GM10266 (cell line): Measurements from ENCODE around the gene ICAM3.

ENCODE experiments used
- DNase-seq: peaks from one replicate; pipeline ENCODE4 v3.0.0; 2012; ENCODE audit errors: extremely low spot score
- CTCF ChIP-seq: IDR thresholded peaks from 2 replicates; pipeline ENCODE4 v1.5.1; 2012; ENCODE audit warnings: mild to moderate bottlenecking, low read depth; ENCODE audit not compliant: control insufficient read depth, insufficient read depth; ENCODE audit errors: missing control alignments

Gene ICAM3

GRCh38 chr19:10288662-10289166 lies 50.7 kb downstream of the ICAM3 start:
- no peak for TF ChIP-seq CTCF
- peak; percentile 84 for DNase-seq

- no peak for DNase-seq
- no peak for TF ChIP-seq CTCF
Observed at GRCh38 chr19:10286803-10287737, 52.4 kb downstream of the ICAM3 start, which contains the start of gene ICAM4. Gene ICAM4, plus strand, starts transcription at chr19:10286955. Its CDS starts 58 bp downstream, at chr19:10287013.

GRCh38 chr19:10285393-10285792 lies 54.0 kb downstream of the ICAM3 start:
- no peak for TF ChIP-seq CTCF
- DNase-seq, result no peak

GRCh38 chr19:10284960-10285278 lies 54.5 kb downstream of the ICAM3 start:
- no peak for TF ChIP-seq CTCF
- DNase-seq, result no peak

- TF ChIP-seq CTCF, result no peak
- DNase-seq, result no peak
Observed at GRCh38 chr19:10284065-10284959, 55.1 kb downstream of the ICAM3 start.
